Activated effector memory CD4-positive, alpha-beta T cell treated with anti-CD3 and anti-CD28 coated beads, Interleukin-2, amount 50 U/mL, for 16 hours (primary cell): ENCODE results near the gene DGKB.

Source experiments
- DNase-seq: peaks from one replicate; pipeline ENCODE4 v3.0.0-alpha.2; 2020

The DGKB gene

GRCh38 chr7:14902589-14903067 lies at the start of gene DGKB:
DGKB (minus strand) TSS chr7:14902751.
- no peak for DNase-seq

DNA sequence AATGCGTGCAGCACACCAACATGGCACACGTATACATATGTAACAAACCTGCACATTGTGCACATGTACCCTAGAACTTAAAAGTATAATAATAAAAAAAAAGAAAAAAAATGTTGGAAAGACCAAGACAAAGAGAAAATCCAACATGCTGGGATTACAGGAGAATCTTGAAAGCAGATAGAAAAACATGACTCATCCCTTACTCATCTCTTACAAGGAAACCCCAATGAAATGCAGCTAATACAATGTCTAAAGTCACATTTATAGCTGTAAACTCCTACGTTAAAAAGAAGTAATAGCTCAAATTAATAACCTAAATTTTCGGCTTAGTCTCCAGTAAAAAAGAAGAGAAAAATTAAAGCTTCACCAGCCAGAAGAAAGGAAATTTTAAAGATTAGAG lies 47.5 kb upstream of the DGKB start:
- DNase-seq, result no peak

- no peak for DNase-seq
Observed at GRCh38 chr7:14938181-14938580, 35.6 kb upstream of the DGKB start.

GRCh38 chr7:14937581-14937980 lies 35.0 kb upstream of the DGKB start:
- no peak for DNase-seq

- no peak for DNase-seq
Observed at GRCh38 chr7:14936554-14936953, 34.0 kb upstream of the DGKB start.

DNA sequence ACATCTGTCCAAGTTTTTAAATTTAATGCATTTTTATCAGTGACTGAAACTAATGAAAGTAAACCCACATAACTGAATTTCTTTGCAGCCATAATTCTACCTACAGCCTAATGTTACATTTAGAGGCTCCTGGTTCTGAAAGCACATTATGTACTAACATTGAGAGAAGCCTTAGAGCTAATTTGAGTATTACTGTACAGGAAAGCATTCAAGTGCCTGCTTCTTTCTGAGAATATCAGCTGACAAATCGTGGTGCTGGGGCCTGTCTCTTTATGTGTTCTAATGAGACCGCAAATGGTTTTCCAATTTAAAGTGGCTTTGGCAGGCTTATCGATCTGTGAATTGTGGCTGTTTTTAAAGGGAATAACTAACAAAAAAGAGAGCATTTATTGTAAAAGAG lies 32.3 kb upstream of the DGKB start:
- no peak for DNase-seq

GRCh38 chr7:14931511-14932215 lies 29.1 kb upstream of the DGKB start:
- no peak for DNase-seq

DNA sequence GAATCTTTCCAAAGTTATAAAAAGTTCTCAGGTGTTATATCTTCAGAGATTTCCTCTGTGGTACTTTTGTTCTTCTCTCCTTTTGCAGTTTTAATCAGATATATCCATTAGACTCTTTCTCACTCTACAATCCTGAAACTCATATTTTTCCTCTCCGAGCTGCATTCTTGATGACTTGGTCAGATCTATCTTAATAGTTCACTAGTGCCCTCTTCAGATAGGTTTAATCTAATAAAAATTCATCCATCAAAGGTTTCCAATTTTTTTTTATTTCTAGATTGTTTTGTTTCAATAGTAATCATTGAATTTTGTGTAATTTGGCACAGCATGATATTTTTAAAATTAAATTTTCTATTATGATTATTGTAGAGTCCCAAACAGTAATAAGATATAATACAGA lies 21.8 kb upstream of the DGKB start:
- no peak for DNase-seq

- no peak for DNase-seq
Observed at GRCh38 chr7:14911077-14911476, 8.5 kb upstream of the DGKB start.

- no peak for DNase-seq
Observed at GRCh38 chr7:14908697-14909096, 6.1 kb upstream of the DGKB start.

- DNase-seq, result no peak
Observed at GRCh38 chr7:14905764-14906163, 3.2 kb upstream of the DGKB start.

GRCh38 chr7:14900051-14900450 lies 2.5 kb downstream of the DGKB start:
- no peak for DNase-seq

DNA sequence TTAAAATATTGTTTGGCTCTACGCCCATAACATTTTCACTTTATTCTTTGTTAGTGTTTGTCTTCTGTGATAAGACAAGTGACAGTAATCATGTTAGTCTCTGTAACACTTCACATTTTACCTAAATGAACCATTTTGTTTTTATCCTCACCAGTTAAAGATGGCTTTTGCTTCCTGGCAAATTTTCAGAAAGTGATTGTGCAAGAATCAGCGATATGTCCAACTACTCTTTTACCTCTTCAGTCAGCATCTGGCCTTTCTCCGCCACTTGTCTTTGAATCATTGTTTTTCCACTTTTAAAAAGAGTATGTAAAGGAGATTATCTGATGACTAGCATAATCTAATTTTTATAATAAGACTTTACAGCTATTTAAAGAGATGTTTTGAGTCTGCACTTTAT lies 3.5 kb downstream of the DGKB start:
- DNase-seq, result no peak

- DNase-seq, result no peak
Observed at GRCh38 chr7:14896461-14896860, 6.1 kb downstream of the DGKB start.

DNA sequence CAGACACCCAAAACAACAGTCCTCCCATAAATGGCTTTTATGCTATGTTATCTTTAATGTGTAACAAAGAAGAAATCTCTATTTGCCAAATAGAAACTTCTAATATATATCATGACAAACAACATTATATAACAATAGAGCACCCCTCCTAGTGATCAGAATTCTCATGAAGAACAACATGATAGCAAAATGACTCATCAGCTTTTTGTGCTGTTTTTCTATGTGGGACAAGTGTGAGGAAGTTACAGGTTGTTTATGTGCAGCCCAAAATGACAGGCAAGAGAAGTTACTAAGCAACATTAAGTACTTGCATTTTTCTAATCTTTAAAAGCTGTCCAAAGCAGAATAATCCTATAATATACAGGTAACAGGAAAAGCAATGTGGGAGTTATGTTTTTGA lies 7.7 kb downstream of the DGKB start:
- no peak for DNase-seq

DNA sequence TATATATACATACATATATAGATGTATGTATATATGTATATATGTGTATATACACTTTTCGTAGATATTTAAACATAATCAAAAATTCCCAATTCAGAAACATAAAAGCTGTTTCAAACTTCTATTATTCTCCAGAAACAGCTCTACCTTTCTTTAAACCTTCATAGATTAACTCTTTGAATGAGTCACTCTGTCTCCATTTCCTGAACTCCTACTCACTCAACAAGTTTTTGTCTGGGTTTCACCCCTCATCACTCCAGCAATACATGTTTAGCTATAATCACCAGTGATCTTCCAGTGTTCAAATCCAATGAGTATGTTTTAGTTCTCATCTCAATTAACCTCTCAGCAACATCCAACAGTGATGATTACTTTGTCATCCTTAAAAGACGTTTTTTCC lies 9.6 kb downstream of the DGKB start:
- DNase-seq, result no peak

- no peak for DNase-seq
Observed at GRCh38 chr7:14891289-14891688, 11.3 kb downstream of the DGKB start.

- DNase-seq, result no peak
Observed at GRCh38 chr7:14888962-14889361, 13.6 kb downstream of the DGKB start.

DNA sequence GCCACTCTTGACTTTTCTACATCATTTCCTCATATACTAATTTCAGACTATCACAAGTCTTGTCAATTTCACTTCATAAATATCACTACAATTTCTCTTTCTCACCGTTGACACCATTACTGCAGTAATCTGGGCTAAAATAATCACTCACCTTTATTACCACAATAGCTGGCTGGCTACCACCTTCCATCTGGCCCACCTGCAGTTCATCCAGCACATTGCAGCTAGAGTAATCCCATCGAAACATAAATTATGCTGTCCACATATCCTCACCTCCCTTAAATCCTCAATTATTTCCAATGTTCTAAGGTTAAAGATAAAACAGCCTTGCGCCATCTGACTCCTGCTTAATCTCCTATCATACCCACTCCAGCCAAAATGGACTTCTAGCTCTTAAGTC lies 16.0 kb downstream of the DGKB start:
- no peak for DNase-seq

- no peak for DNase-seq
Observed at GRCh38 chr7:14875941-14876587, 26.5 kb downstream of the DGKB start.

- no peak for DNase-seq
Observed at GRCh38 chr7:14871880-14872279, 30.7 kb downstream of the DGKB start.

GRCh38 chr7:14870394-14870793 lies 32.2 kb downstream of the DGKB start:
- DNase-seq, result no peak

GRCh38 chr7:14868937-14869336 lies 33.6 kb downstream of the DGKB start:
- no peak for DNase-seq

GRCh38 chr7:14861456-14861855 lies 41.1 kb downstream of the DGKB start:
- no peak for DNase-seq

DNA sequence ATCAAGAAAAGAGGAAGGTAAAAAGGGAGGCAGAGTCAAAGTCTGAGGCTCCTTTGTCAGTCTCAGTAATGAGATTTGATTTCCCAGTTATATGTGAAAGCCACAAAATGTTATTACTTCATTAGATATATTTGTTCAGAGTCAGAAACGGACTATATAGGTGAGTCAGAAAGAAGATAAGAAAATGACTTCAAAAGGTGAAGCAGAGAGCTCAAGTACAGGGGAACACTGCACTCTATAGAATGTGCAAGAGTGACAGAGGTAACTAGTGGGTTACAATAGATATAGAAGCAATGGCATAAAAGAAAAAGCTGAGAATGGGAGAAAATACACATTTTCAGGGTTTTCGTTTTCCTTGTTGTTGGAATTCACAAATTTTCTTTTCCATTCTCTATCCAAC lies 43.3 kb downstream of the DGKB start:
- DNase-seq, result no peak
